ENCODE measurements around the gene PODXL2.

PODXL2 gene

DNA sequence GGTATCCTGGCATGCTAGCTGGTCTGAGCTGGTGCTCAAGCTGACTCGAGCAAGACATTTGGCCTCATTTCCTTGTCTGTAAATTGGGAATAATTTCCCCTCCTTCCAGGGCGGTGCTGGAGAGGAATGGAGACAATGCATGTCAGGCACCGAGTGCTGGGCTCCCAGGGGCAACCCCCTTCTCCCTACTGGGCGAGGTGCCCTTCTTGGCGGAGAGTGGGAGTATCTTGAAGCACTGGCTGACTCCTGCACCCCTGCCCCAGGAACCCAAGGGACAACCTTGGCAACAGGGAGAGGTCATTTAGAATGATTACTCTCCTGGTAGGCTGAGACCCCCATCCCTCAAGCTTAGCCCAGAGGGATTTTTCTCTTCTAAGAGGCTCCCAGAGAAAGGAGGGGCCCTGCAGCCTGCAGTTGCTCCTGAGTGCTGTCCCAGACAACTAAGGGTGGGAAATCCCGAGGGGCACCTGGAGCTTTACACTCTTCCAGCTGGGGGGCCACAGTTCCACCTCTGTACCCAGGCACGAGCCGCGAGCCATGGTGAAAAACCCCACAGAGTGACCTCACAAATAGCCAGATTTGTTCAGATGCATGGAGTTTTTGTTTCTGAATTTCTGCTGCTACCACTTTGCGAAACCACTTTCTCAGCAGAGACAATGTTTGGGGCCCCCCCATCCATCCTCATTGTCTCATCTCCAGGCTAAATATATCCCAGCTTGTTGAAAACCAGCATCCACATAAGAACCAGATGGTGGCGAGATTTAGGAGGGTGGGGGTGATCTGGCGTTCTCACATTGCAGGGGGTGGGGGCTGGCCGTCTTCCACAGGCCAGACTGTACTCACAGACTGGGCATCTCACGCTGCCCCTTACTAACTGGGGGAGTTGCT is 88.6 kb downstream of the PODXL2 start:
- TF ChIP-seq ZFX (IDR thresholded peaks at IDR 0.05) = no peak
- TF ChIP-seq, protein P1, sequence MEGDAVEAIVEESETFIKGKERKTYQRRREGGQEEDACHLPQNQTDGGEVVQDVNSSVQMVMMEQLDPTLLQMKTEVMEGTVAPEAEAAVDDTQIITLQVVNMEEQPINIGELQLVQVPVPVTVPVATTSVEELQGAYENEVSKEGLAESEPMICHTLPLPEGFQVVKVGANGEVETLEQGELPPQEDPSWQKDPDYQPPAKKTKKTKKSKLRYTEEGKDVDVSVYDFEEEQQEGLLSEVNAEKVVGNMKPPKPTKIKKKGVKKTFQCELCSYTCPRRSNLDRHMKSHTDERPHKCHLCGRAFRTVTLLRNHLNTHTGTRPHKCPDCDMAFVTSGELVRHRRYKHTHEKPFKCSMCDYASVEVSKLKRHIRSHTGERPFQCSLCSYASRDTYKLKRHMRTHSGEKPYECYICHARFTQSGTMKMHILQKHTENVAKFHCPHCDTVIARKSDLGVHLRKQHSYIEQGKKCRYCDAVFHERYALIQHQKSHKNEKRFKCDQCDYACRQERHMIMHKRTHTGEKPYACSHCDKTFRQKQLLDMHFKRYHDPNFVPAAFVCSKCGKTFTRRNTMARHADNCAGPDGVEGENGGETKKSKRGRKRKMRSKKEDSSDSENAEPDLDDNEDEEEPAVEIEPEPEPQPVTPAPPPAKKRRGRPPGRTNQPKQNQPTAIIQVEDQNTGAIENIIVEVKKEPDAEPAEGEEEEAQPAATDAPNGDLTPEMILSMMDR (conservative IDR thresholded peaks at IDR 0.05) = no peak
- H3K27ac ChIP-seq = no peak overlapping the region

DNA sequence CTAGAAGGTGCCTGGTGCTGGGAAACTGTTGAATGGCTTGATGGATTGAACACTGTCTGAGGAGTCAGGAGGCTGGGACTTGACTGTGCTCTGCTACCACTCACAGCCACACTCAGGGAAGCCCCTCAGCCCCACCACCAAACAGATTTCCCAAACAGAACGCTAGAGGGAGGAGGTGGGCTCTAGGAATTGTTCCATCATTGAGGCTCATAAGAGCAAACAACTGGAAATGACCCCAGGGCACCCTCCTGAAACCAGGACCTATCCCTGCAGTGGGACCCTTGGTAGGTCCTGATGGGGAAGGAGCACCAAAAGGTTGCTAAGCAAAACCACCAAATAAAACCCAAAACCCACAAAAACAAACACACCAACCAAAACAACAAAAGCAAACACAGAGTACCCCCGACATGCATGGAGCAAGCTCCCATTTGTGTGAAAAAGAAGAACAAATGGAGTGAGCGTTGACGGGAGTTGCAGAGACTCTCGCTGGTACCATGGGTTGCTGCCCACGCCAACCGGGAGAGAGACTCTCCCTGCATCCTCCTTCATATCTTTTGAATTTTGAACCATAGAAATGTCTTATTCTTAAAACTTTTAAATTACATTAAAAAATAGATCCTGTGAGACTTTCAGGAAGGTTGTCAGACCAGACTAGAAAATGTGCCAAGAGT is 89.4 kb downstream of the PODXL2 start:
- no peak overlapping the region for H3K27ac ChIP-seq
- no peak for TF ChIP-seq ZFX (IDR thresholded peaks at IDR 0.05)
- TF ChIP-seq, protein P1 (conservative IDR thresholded peaks at IDR 0.05) = no peak

DNA sequence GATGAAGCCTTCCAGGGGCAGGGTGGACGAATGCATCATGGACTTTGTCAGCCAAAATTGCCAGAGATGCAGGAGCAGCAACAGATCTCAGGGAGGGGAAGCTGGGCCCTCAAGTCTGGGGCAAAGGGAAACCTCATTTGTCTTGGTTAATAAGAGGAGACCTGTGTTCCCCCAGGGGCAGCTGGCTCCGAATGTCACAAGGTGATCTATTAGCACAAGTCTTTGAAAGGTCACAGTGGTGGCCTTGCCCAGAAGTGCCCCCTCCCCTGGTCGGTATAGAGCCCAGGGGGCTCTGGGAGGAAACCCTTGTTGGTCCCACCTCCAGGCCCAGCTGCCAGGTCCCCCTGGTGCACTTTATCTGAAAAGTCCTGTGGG is 89.9 kb downstream of the PODXL2 start:
- TF ChIP-seq ZFX (IDR thresholded peaks at IDR 0.05) = no peak
- TF ChIP-seq, protein P1 (conservative IDR thresholded peaks at IDR 0.05) = no peak
- H3K27ac ChIP-seq = no peak overlapping the region

DNA sequence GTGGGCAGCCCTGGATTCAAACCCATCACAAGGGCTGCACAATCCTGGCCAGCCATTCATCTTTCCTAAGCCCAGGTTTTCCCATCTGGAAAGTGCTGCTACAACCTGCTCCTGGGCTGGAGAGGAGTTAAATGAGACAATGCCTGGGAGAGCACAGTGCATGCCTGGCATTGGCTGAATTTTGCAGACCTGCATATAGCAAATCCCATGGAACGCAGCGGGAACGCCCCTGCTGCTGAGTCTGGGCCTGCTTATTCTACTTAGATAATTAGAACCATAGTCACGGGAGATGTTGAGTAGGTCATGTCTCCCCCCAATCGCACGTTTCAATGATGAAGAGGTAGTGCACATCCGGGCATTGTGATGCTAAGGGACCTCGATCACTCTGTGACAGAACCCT is 90.4 kb downstream of the PODXL2 start:
- TF ChIP-seq ZFX (IDR thresholded peaks at IDR 0.05) = no peak
- TF ChIP-seq, protein P1 (conservative IDR thresholded peaks at IDR 0.05) = no peak
- H3K27ac ChIP-seq = no peak overlapping the region

DNA sequence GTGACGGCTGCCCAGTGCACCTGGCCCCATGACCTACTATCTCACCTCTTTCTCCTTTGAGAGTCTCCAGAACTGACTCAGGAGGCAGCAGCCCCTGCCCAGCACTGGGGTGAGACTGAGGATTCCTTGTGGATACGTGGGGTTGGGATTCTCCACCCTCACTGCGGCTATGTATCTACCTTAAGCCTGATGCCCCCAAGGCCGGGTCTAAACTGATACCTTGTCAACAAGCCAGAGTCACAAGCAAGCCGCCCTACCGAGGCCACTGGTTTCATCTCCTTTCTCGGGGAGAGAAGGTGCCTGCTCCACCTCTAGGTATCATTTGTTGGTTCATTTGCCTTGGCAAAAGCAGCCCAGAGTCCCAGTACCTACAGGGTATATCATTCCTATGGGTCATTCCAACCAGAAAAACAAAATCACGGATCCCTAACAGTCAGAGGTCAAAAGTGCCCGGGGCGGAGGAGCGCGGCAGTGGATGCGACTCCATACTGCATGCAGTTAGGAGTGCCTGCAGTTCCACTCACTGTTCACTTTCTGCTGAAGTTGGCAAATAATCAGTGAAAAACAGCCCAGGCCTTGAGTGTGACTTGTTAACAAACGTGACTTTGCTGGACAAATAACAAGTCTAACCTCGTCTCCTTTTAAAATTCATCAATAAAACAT is 91.3 kb downstream of the PODXL2 start:
- no peak overlapping the region for H3K27ac ChIP-seq
- no peak for TF ChIP-seq ZFX (IDR thresholded peaks at IDR 0.05)
- TF ChIP-seq, protein P1 (conservative IDR thresholded peaks at IDR 0.05) = no peak

DNA sequence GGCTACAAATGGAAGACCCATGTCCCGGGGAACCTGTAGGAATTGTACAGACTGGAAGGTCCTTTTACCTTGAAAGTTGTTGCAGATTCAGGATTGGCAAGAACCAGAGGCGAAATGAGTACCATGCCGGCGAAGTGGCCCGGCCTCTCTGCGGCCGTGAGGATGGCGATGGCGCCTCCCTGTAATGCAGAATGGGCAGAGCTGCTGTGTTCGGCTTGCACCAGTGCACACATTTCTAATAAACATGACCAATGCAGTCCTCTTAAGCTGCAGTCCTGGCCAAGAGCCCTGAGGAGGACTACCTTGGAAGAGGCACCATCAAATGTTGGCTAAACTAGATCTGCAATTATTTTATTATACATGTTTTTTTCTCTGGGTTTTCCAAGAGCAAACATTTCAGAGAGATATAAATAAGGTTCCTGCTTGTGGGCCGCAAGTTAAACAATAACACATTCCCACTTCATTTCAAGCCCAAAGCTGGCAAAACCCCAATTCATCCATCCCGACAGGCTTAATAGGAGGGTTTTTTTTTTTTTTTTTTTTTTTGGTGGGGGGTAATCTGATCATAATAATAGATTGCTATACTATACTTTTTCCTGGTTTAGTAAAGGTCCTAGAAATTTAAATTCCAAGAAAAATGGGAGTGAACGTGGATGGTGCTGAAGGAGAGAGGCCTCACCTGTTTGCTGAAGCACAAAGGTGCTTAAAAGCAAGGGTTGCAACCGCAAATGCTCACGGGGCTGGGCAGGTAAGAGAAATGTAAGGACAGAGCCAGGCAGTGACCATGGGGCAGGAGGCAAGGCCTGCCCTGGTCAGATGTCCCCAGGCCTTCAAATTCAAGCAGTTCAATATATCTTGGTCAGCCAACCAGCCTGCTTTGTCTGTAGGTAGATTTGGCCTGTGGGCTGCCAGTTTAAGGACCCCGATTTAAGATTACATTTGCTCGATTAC is 92.3 kb downstream of the PODXL2 start:
- H3K27ac ChIP-seq = no peak overlapping the region
- TF ChIP-seq, protein P1 (conservative IDR thresholded peaks at IDR 0.05) = no peak
- TF ChIP-seq ZFX (IDR thresholded peaks at IDR 0.05) = no peak

All from C4-2B (cell line).